ENCODE results near the gene ANKRD27. TPM values are rescaled to one million over a fixed set of nuclear protein-coding genes. Genes with fewer than 3 reads are reported as not detected.
A peak's percentile ranks its signal among the peaks of the same experiment; 100 is the strongest.

Gene ANKRD27
- total RNA-seq, 3 donors from 2014 or later (not counting 1 experiment from before 2014, with no cell fraction given) = 35.8 to 47.1 (median 40.8) TPM

GRCh38 chr19:32669310-32669709, 5.7 kb downstream of the ANKRD27 start:
- Histone ChIP-seq H3K27me3 (ENCODE audit: control insufficient read depth, insufficient read depth, low read length) (no peaks in the 10 kb centered on the region), H3K4me1 (ENCODE audit: control insufficient read depth, insufficient read depth, low read length) (peaks cover 50% of the 10 kb centered on the region), H3K36me3 (ENCODE audit: control insufficient read depth, insufficient read depth, low read length) (peaks cover 11% of the 10 kb centered on the region), H3K4me3 (ENCODE audit: low read length) (no peak overlapping the region), H3K27ac (ENCODE audit: low read length) (no peak overlapping the region), H3K9me3 (ENCODE audit: control insufficient read depth, insufficient read depth, low read length) (no peaks in the 10 kb centered on the region)
- Mint-ChIP-seq H3K27ac (peak overlapping the region in 1 of 2 donors; percentile 72), H3K27me3 (ENCODE audit: low read depth in 2 of 2) (no peaks in the 10 kb centered on the region), H3K36me3 (no peaks in the 10 kb centered on the region), H3K4me3 (peak overlapping the region; percentile 45), H3K9me3 (no peaks in the 10 kb centered on the region), H3K4me1 (peaks cover 45 to 53% of the 10 kb centered on the region in 2 donors)
- no peak for DNase-seq
- intact Hi-C loops (cut with micrococcal nuclease) = no loop called here
- TF ChIP-seq CTCF (IDR thresholded peaks at IDR 0.05) = no peak
- 89% methylated on average over 3 of the region's 3 CpGs for WGBS (ENCODE audit: insufficient coverage)
- ATAC-seq = no peak

- no peak for ATAC-seq
- WGBS (ENCODE audit: insufficient coverage) = 91% methylated on average over 2 of the region's 6 CpGs
- no peak for TF ChIP-seq CTCF (IDR thresholded peaks at IDR 0.05)
- Mint-ChIP-seq H3K27ac (no peak overlapping the region), H3K4me3 (no peak overlapping the region), H3K4me1 (peaks cover 25 to 33% of the 10 kb centered on the region in 2 donors), H3K27me3 (ENCODE audit: low read depth in 2 of 2) (no peaks in the 10 kb centered on the region), H3K9me3 (no peaks in the 10 kb centered on the region), H3K36me3 (no peaks in the 10 kb centered on the region)
- peaks cover 27% of the 10 kb centered on the region for H3K4me1 ChIP-seq (ENCODE audit: control insufficient read depth, insufficient read depth, low read length)
- intact Hi-C loops (cut with micrococcal nuclease) = no loop called here
- no peak for DNase-seq
- H3K27me3 ChIP-seq (ENCODE audit: control insufficient read depth, insufficient read depth, low read length) = no peaks in the 10 kb centered on the region
- no peak overlapping the region for H3K4me3 ChIP-seq (ENCODE audit: low read length)
- H3K36me3 ChIP-seq (ENCODE audit: control insufficient read depth, insufficient read depth, low read length) = peaks cover 11% of the 10 kb centered on the region
- no peaks in the 10 kb centered on the region for H3K9me3 ChIP-seq (ENCODE audit: control insufficient read depth, insufficient read depth, low read length)
- no peak overlapping the region for H3K27ac ChIP-seq (ENCODE audit: low read length)
These were observed 8.9 kb downstream of the ANKRD27 start for GRCh38 chr19:32666084-32666483.

- TF ChIP-seq CTCF (IDR thresholded peaks at IDR 0.05) = no peak
- no peak overlapping the region for H3K27ac ChIP-seq (ENCODE audit: low read length)
- peaks cover 6 to 12% of the 10 kb centered on the region in 2 donors for H3K4me1 Mint-ChIP-seq
- no peaks in the 10 kb centered on the region for H3K9me3 Mint-ChIP-seq
- peaks cover 10% of the 10 kb centered on the region for H3K4me1 ChIP-seq (ENCODE audit: control insufficient read depth, insufficient read depth, low read length)
- WGBS (ENCODE audit: insufficient coverage) = 24% methylated on average over 3 of the region's 3 CpGs
- no peaks in the 10 kb centered on the region for H3K36me3 Mint-ChIP-seq
- H3K4me3 Mint-ChIP-seq = peak overlapping the region; percentile 4
- H3K27me3 Mint-ChIP-seq (ENCODE audit: low read depth in 2 of 2) = no peaks in the 10 kb centered on the region
- H3K9me3 ChIP-seq (ENCODE audit: control insufficient read depth, insufficient read depth, low read length) = no peaks in the 10 kb centered on the region
- intact Hi-C loops (cut with micrococcal nuclease) = no loop called here
- no peaks in the 10 kb centered on the region for H3K27me3 ChIP-seq (ENCODE audit: control insufficient read depth, insufficient read depth, low read length)
- DNase-seq = peak in 1 of 2 donors; percentile 18
- no peak for ATAC-seq
- peak overlapping the region in 1 of 2 donors; percentile 33 for H3K27ac Mint-ChIP-seq
- H3K4me3 ChIP-seq (ENCODE audit: low read length) = no peak overlapping the region
- H3K36me3 ChIP-seq (ENCODE audit: control insufficient read depth, insufficient read depth, low read length) = peaks cover 17% of the 10 kb centered on the region
These were observed 12.8 kb downstream of the ANKRD27 start for GRCh38 chr19:32662186-32662585.

GRCh38 chr19:32661318-32661717, 13.7 kb downstream of the ANKRD27 start:
- Mint-ChIP-seq H3K4me1 (peaks cover 6 to 12% of the 10 kb centered on the region in 2 donors), H3K27ac (no peak overlapping the region), H3K9me3 (no peaks in the 10 kb centered on the region), H3K36me3 (no peaks in the 10 kb centered on the region), H3K27me3 (ENCODE audit: low read depth in 2 of 2) (no peaks in the 10 kb centered on the region), H3K4me3 (no peak overlapping the region)
- no peaks in the 10 kb centered on the region for H3K9me3 ChIP-seq (ENCODE audit: control insufficient read depth, insufficient read depth, low read length)
- intact Hi-C loops (cut with micrococcal nuclease) = no loop called here
- peaks cover 12% of the 10 kb centered on the region for H3K36me3 ChIP-seq (ENCODE audit: control insufficient read depth, insufficient read depth, low read length)
- no peak for TF ChIP-seq CTCF (IDR thresholded peaks at IDR 0.05)
- 90% methylated on average over 5 of the region's 7 CpGs for WGBS (ENCODE audit: insufficient coverage)
- ATAC-seq (no peak), DNase-seq (no peak)
- peaks cover 10% of the 10 kb centered on the region for H3K4me1 ChIP-seq (ENCODE audit: control insufficient read depth, insufficient read depth, low read length)
- H3K27me3 ChIP-seq (ENCODE audit: control insufficient read depth, insufficient read depth, low read length) = no peaks in the 10 kb centered on the region
- no peak overlapping the region for H3K27ac ChIP-seq (ENCODE audit: low read length)
- H3K4me3 ChIP-seq (ENCODE audit: low read length) = no peak overlapping the region
